ENCODE results near the gene SFTPA2.
"Not testable (repeated sequence)": the region's sequence is repeated elsewhere in the genome, so short reads cannot be mapped to it uniquely, and the experiment has no call there.

Gene SFTPA2

DNA sequence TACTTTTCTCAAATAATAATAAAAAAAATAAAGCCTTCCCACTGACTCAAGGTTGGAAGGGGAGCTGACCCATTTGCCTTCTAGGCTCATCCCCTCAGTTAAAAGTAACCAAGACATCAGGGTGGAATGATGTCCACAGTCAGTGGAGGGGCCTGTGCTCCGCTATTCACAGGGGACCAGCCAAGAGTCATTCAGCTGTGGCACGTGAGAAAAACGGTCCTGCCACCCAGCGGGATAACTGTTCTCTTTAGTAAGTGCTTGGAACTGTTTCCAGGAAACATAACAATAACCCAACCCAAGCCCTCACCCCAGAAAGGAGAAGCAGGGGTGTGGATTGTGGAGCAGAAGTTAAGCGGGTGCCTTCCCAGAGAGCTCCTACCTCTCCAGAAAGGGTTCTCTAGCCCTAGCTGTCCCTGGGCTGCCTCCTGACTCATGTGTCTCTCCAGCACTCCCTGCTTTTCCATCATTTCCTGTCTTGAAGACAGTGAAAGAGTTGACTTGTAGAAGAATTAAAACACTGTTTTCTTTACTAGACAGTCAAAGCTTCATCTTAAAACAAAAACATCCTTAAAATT is 50.2 kb downstream of the SFTPA2 start:
- DNase-seq (ENCODE audit: low read depth), result not testable (repeated sequence)

GRCh38 chr10:79509306-79509933 is 50.8 kb downstream of the SFTPA2 start:
- not testable (repeated sequence) for DNase-seq (ENCODE audit: low read depth)

GRCh38 chr10:79508245-79508644 is 52.0 kb downstream of the SFTPA2 start:
- not testable (repeated sequence) for DNase-seq (ENCODE audit: low read depth)

DNA sequence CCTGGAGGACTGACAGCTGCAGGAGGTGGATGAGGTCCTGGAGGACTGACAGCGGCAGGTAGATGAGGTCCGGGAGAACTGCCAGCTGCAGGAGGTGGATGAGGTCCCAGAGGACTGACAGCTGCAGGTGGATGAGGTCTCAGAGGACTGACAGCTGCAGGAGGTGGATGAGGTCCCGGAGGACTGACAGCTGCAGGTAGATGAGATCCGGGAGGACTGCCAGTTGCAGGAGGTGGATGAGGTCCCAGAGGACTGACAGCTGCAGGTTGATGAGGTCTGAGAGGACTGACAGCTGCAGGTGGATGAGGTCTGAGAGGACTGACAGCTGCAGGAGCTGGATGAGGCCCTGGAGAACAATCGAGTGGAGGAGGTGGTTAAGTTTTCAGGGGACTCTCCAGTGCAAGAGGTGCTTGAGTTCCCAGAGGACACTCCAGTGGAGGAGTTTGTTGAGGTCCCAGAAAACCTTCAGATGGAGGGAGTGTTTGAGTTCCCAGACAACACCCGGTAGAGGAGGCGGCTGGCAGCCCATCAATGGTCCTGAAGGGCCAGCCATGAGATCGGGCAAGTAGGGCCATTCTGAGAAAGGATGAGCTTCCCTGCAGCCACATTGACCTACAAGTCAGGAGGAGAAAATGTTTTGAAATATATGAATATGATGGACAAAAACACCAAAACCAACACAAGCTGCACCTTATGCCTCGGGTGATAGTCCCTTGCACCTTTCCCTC is 52.6 kb downstream of the SFTPA2 start:
- DNase-seq (ENCODE audit: low read depth), result no peak
